GM21423 (cell line): ENCODE data around the gene SH3GL1.
"Not testable (repeated sequence)": the region's sequence is repeated elsewhere in the genome, so short reads cannot be mapped to it uniquely, and the experiment has no call there.

Experiments used
- ATAC-seq: cut with Tn5 transposase; IDR thresholded peaks from one replicate; pipeline ENCODE4 v1.9.1; 2021; ENCODE audit warnings: mild to moderate bottlenecking, moderate library complexity; ENCODE audit not compliant: unreplicated experiment

SH3GL1 gene

DNA sequence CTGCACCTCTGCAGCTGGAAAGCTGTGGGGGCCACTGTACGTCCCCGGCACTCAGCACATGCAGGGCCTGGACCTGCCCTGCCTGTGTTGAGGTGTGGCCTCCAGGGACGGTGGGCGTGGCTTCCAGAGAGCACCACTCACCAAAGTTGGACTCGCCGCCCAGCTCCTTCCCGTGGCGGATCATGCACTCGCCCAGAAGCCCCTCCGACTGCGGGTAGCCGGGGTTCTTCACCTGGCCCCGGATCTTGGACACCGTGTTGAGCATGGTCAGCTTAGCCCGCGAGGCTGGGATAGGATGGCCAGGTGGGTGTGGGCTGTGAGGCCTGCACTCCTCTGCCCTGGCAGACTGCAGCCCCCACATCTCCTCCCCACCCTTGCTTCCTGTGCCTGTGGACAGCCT lies 35.0 kb downstream of the SH3GL1 start:
- ATAC-seq: no peak

DNA sequence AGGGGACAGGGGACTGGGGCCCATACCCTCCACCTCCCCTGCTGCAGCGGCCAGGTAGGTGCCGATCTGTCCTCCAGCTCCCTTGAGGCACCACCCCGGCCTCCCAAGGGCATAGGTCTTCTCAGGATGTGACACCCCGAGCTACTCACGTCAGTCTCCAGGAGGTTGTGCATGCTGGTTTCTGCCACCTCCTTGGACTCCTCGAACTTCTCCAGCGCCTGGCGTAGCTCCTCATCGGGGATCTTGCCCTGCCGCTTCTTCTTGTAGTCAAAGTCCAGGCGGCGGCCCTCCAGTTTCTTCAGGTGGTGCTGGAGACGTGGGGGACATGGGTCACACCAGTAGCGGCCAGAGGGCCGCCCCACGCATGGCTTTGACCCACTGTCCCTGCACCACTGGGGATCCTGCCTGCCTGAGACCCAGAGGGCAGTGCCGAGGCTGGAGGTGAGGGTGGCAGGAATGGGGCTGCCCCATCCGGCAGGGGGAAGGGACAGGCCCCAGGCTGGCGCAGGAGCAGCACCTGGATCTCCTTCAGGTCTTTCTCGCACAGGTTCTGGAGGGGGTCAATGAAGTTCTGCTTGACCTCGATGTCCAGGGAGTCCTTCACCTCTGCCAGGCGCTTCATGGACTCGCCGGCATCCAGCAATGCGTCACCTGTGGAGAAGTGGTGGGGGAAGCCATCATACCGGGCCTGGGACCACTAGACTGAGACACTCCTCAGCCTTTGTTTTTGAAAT lies 36.6 kb downstream of the SH3GL1 start:
- no peak for ATAC-seq

DNA sequence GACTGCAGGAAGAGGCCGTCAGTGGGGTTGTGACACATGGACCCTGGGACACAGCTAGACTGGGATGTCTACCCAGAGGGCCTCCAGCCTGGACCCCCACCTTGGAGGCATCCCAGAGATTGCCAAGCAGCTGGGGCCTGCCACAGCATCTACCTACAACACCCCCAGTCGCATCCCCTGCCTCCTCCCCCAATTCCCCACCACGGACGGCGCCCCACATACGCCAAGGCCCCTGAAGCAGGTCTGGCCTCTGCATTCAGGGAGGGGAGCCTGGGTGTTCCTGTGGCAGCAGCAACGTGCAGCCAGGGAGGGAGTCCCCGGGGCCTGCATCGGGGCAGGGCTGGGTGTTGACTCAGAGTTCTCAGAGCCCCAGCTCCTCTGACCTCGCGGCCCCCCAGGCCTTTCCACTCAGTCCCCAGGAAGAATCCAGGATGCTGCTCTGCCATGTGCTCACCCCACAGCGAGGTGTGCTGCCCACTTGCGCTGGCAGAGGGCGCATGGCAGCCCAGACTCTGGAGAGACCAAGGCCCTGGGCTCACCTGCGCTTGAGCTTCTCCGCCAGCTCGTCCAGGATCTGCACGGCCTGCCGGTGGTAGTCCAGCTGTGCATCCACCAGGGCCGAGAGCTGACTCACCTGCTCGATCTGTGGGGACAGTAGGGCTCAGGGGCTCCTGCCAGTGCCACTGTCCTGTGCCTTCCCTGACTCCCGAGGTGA lies 37.4 kb downstream of the SH3GL1 start:
- no peak for ATAC-seq

DNA sequence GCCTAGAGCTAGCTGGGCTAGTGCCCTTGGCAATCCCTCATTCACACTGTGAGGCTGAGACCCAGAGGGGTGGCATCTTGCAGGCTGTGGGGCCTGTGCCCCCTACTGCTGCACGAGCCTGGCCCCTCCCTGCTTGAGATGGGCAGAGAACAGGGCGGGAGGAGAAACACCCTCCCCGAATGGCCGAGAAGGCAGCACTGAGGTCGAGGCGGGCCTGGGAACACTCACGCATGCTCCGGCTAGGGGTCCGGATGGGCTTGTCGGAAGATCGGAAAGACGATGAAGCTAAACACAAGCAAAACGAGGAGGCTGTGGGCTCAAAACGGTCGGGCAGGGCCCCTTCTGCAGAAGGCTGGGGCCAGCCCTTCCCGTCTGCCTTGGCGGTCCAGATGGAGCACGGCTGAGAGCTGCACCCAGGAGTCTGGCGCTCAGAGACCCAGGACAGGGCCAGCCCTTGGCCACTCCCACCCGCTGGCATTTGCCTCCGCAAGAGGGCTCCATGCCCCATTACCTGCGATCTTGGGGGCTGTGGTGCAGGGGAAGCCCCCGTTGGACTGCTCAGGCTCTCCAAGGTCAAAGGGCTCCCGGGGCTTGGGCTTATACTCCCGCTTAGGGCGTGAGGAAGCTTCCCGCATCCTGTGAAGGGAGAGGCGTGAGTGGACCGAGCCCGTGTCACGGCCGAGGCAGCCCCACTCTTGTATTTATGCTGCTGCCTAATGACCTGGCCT lies 38.1 kb downstream of the SH3GL1 start:
- ATAC-seq: no peak

DNA sequence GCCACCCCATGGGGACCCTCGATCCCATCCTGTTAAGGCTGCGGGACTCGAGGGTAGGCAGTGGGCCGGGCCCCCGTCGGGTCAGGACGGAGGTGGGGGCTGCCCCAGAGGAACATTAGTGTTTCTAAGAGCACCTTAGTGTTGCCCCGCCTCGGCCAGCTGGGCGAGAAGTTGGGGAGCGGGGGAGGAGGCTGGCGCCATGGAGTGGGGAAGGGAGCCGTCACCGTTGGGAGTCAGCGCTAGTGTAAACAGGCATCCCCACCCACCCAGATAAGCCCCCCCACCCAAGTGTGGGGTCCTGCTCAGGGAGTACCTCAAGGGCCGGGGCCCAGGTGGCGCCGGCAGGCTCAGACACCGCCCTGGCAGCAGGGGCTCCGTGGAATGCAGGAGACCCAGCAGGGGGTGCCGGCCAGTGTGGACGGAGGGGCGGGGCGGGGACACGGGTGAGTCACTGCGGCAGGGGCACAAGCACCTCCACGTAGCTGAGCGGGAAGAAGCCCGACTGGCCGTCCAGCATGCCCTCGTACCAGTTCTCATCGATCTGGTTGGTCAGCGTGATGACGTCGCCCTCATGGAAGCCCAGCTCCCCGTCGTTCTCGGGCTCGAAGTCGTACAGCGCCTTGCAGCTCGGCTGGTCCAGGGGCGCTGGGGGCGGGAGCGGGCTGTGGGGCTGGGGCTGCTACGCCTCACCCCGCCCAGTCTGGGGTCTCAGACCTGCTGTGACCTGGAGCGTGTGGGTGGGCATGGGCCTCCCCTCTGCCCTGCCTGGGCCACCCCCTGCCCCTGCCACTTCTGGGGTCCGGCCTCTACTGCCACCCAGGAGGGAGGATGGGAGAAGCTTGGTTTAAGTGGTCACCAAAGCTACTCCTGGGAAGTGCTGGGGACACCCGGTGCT lies 38.9 kb downstream of the SH3GL1 start:
- ATAC-seq: no peak

DNA sequence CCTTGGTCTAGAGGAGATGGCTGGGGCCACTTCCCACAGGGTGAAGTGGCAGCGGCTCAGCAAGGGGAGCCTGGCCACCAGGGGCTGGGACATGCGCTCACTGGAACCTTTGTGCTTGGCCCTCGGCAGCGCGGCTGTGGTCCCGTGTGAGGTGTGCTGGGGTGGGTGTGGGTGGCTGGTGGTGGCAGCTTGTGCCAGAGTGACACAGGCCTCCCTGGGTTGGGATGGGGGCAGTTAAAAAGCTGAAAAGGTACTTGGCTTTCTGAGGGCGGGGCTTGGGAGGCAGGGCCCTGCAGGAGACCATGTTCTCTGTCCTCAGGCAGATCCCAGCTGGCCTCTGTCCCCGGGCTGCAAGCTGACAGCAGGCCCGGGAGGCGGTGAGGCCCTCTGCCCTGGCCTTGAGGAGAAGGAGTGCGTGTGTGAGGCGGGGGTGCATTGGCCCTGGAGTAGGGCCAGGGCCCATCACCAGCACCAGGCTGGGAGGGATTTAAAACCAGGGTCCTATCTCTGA lies 39.7 kb downstream of the SH3GL1 start:
- no peak for ATAC-seq

DNA sequence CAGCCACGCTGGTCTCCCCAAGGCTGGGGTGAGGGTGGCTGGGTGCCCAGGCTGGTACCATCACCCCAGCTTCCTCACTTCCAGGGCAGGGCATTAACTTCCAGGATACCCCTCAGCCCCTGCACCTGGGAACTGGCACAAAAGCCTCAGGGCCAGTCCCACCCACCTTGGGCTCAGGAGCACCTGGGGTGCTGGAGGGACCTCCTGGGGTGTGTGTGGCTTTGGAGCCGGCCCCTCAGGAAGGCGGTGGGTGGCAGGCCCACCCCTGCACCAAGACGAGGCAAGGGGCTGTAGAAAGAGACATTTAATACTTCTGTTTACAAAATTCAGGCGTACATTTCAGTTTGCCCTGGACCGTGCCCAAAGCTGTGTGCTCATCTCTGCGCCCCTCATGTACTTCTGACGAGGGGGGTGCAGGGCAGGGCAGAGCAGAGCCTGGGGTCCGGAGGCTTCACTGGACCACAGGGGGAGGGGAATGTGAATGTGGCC lies 40.2 kb downstream of the SH3GL1 start:
- no peak for ATAC-seq

DNA sequence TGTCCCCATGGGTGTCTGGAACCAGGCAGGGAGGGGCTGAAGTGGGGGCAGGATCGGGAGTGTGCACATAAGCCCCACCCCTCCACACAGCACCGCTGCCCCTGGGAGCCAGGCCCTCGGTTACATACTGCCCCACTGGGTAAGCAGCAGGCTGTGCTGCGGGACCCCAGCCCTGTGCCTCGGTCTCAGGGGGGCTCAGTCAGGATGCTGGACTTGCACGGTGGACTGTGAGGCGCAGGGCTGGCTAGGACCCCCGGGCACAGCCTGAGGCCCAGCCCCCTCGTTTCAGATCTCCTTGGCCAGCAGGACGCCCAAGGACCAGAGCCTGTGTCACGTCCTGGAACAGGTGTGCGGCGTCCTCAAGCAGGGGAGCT lies 40.7 kb downstream of the SH3GL1 start:
- no peak for ATAC-seq

DNA sequence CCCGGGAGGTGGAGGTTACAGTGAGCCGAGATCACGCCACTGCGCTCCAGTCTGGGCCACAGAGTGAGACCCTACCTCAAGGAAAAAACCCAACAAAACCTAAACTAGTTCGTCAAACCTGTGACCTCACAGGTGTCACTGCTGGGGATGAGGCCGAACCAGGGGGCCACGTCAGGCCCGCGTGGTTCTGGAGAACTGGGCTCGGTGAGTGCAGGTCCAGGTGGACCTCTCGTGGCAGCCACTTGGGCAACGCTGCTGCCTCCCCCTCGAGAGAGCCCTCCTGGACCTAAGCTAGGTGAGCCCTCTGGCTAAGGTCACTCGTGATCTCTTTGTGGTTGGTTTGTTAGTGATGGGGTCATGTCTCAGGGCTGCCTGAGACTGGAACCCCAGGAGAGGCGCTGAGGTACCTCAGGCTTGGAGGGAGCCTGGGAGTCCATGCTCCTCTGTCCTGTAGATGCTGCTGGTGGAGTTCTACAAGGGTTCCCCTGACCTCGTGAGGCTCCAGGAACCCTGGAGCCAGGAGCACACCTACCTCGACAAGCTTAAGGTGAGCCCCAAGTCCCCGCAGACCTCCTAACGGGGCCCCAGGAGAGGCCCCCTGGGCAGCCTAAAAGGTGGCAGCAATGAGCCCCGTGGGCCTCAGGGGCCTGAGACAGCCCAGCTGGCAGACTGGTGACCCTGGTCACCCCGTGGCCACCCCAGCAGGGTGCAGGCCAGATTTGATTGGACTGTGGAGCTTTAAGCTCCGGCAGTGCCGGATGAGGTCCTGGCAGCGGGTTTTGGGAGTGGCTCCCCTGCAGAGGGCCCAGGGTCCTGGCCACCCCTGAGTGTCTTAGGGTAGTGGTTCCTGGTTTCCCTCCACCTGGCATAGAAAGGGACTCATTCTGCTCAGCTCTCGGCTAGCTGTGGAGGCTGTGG lies 41.4 kb downstream of the SH3GL1 start:
- ATAC-seq: no peak

DNA sequence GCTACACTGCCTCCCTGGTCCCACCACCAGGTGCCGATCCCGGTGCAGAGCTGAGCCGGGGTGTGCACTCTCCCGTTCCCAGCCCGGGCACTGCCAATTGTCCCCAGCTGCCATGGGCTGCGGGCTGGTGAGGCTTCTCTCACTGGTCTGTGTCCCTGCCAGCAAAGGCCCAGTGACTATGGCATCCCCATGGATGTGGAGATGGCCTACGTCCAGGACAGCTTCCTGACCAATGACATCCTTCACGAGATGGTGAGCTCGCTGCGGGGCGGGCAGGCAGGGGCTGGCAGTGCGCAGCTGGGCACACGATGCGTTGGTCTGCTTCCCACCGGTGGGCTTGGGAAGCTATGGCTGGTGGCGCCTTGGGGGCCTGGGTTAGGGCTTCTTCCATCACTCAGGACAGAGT lies 42.4 kb downstream of the SH3GL1 start:
- ATAC-seq: no peak

DNA sequence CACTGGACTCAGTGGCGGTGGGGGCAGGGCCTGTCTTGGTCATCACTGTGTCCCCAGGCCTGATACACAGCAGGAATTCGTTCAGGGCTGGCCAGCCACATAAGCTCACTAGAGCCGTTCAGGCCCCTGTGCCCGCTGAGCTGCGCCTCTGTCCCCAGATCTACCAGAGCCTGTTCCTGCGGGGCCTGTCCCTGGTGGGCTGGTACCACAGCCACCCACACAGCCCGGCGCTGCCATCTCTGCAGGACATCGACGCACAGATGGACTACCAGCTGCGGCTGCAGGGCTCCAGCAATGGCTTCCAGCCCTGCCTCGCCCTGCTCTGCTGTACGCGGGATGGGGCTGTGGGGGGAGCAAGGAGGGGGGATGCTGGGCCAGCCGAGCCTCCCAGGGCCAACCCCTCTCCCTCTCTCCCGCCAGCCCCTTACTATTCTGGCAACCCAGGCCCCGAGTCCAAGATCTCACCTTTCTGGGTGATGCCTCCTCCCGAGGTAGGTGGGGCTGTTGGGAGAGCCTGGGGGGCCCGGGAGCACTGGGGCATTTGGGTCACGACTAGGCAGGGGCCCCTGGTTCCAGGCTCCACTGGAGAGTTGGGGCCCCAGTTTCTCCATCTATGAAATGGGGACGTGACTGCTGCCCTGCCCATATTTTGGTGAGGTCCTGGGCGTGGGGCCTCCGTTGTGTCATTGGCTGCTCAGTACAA lies 43.1 kb downstream of the SH3GL1 start:
- ATAC-seq: no peak

DNA sequence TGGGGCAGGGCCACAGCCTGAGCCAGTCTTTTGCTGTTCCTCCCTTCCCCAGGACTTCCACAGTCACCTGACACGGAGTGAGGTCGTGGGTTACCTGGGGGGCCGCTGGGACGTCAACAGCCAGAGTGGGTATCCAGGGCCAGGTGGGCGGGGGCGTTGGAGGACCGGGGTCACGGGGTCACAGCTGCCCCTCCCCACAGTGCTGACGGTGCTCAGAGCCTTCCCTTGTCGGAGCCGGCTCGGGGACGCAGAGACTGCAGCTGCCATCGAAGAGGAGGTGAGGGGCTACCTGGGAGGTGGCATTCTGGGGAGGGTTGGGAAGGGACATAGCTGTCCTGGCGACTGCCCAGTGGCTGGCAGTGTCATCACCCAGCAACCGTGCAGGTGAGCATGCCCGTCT lies 45.5 kb downstream of the SH3GL1 start:
- ATAC-seq: no peak

DNA sequence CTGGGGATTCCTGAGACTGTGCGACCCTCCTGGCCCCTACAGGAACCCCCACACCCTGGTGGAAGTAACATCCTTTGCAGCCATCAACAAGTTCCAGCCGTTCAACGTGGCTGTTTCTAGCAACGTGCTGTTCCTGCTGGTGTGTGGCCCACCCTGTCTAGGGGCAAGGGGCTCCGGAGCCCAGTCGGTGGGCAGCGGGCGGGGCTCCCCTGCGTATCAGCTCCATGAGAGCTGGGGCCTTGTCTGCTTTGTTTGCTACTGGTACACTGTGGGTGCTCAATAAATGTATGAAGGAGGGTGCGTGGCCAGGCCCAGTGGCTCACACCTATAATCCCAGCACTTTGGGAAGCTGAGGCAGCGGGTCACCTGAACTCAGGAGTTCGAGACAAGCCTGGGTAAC lies 46.1 kb downstream of the SH3GL1 start:
- no peak for ATAC-seq

DNA sequence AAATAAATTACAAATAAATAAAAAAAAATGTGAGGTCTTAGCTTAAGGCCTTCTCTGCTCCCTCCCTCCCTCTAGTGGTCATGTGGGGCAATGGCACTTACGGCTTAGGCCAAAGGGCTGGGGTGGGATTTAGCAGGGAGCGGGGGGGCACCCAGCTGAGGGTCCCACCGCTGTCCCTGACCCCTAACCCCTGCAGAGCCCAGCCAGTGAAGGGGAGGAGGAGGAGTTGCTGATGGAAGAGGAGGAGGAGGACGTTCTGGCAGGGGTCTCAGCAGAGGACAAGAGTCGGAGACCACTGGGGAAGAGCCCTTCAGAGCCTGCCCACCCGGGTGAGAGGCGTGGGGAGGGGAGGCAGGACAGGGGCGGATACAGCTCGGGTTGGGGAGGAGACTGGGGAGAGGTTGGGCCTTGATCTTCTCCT lies 47.6 kb downstream of the SH3GL1 start:
- ATAC-seq: no peak

DNA sequence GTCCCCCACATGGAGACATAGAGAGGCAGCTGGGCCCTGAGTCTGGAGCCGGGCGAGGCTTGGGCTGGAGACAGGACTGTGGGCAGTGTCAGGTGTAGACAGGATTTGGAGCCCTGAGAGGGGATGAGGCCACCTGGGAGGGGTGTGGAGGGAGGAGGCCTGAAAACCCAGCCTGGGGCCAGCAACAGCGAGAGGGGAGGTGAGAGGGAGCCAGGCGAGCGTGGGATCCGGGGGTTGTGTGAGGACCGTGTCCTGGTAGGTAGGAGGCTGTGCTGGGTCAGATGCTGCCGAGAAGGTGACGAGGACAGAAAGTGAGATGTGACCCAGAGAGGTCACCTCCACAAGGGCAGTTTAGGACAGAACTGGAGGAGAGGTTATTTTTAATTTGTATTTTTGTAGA lies 49.6 kb downstream of the SH3GL1 start:
- no peak for ATAC-seq

DNA sequence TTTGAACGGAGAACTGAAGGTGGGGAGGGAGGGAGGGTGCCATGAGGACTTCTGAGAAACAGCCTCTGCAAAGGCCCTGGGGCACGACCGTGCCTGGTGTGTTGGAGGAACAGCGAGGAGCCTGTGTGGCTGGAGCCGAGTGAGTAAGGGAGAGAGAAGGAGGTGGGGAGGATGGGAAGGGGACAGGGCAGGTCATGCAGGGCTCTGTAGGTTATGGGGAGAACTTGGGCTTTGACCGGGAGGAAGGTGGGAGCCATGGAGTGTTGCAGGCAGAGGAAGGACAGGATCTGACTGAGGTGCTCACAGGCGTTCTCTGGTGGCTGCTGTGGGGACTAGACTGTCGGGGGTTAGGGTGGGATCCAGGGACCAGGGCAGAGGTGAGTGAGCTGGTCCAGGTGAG lies 50.2 kb downstream of the SH3GL1 start:
- ATAC-seq: no peak

DNA sequence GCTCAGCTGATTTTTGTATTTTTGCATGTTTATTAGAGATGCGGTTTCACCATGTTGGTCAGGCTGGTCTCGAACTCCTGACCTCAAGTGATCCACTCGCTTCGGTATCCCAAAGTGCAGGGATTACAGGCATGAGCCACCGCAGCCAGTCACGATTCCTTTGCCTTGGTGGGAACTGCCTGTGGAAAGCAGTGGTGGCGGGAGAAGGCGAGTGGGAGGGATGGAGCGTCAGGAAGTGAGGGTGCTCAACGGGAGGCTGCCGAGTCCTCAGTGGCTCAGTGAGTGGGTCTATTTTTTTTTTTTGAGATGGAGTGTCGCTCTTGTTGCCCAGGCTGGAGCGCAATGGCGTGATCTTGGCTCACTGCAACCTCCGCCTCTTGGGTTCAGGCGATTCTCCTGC lies 51.1 kb downstream of the SH3GL1 start:
- not testable (repeated sequence) for ATAC-seq

DNA sequence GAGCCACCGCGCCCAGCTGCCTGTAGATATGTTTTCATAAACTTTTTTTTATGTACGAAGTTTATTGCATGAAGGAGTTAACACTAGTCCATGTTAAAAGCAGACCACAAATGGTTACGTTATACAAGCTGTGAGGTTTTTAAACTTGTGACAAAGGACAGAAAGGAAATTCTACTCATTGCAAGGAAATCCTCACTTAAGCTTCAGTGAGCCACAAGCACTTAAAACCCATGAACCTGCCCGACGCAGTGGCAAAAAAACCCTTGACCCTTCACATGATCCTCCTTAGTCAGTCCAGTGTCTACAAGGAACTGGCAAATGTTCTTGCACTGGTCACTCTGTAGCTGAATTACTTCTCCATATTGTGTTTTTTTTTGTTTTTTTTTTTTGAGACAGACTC lies 52.8 kb downstream of the SH3GL1 start:
- no peak for ATAC-seq

DNA sequence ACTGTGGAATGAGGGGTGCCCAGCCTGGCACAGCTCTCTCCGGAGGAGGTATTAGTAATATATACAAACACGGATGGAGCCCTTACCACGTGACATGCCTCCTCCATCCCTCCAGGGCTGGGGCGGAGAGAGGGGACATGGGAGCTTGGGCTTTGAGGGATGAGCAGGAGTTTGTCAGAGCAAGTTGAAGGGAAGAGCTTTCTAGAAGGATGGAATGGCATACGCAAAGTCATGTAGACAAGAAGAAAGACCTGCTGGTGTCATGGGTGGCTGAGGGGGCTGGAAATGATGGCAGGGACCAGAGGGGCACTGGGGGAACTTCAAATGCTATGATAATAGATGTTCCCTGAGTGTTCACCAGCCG lies 54.3 kb downstream of the SH3GL1 start:
- no peak for ATAC-seq
